Limb (tissue), 2 donors: Measurements from ENCODE around the gene RAD51D.
"Not testable (repeated sequence)": the region's sequence is repeated elsewhere in the genome, so short reads cannot be mapped to it uniquely, and the experiment has no call there.

Source experiments
- DNase-seq, 2 donors: peaks; one replicate each; pipeline ENCODE4 v3.0.0-alpha.2; 2016; ENCODE audit errors: extremely low spot score in 2 of 2

Gene RAD51D

DNA sequence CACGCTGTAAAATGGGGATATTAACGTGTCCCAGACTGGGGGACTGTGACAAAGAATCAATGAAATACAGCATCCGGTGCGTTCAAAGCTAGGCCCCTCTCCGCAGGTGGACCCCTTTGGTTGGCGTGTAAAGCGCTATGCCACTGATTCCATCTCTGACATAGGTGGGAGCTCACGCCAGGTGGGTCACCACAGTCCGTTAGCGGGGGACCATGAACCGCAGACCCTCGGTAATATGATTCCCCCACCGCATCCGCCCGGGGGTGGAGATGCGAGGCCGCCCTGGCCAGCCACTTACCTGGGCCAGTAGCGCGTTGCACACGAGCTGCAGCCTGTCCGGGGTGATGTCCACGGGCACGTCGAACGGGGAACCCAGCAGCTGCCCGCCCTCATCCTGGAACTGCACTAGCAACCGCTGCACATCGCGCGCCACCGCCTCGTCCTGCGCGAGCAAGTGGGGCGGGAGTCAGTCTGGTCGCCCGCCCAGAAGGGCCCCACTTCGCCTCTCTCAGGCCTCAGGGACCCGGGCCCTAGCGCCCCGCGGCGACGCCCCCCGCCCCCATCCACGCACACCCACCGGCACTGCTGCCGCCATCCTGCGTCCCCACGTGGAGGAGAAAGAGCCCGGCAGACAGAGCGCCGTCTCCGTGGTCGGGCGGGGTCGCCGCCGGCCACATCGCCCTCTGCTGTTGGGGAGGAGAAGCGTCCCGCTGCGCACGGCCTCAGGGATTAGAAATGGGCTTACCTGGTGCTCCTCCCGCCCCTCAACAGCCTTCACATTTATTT lies 22.2 kb upstream of the RAD51D start, which contains the start of gene NLE1:
Gene NLE1 (minus strand): TSS at position 623 of the 786 bp plus-strand sequence. CDS start 28 bp downstream, at position 595.
- DNase-seq = peak; percentile 72 to 91

- DNase-seq = no peak
Measured at GRCh38 chr17:35138218-35138617, 18.6 kb upstream of the RAD51D start.

DNA sequence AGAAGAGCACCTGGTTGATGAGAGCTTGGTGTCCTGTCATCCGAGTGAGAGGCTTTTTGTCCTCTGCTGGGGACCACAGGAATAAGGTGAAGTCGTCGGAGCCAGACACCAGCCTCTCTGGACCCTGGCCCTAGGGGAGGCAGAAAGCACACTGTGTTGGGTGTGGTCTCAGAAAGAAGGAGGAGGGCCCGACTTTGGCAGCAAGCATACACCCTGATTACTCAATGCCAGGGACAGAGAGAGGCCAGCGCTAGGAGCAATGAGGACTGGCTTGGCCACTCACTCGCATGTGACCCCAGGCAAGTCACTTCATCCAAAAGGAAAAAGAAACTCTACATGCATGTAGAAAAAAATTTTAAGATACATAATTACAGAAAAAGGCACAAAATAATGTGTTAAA lies 15.7 kb upstream of the RAD51D start:
- DNase-seq = no peak

DNA sequence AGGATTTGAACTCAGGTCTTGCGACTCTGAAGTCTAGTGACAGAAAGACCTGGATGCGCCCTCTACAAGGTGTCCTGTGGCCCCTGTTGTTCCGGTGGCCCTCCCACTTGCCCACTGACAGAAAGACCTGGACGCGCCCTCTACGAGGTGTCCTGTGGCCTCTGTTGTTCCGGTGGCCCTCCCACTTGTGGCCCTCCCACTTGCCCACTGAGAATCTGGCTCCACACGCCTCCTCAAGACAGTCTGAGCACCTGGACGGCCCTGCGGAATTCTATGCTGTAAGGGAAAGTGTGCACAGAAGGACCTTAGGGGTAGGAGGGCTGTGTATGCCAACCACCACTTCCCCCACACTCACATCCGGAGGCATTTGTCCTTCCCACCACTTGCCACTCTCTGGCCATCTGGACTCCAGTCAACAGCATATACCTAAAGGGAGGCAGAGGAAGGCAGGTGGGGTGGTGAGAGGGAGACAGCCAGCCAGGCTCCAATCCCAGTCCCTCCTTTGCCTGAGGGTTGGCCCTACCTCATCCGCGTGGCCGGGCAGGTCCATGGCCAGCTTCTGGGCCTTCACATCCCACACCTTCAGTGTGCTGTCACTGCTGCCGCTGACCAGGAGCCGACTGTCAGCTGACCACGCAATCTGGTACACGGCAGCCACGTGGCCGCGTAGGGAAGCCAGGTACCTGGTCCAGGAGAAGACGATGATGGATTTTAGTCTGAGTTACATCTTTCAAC lies 13.3 kb upstream of the RAD51D start:
- no peak for DNase-seq

DNA sequence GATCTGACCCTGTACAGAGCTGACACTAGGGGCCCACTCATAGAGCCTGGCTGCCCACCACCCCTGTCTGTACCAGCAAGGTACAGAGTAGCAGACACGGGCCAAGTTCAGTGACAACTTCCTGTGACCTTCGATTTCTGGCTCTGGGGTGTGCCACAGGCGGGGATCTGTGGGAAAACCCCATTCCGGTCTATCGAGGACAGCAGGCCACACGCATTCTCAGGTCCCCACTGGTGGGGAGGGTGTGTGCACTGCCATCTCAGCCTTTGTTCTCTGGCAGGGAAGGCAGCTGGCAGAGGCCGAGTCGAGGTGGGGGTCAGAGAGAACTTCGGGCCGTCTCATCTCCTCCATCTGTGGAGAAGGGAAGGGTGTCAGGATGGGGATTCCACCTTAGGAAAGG lies 12.4 kb upstream of the RAD51D start:
- DNase-seq = no peak

- DNase-seq = no peak
Measured at GRCh38 chr17:35130392-35130791, 10.7 kb upstream of the RAD51D start.

DNA sequence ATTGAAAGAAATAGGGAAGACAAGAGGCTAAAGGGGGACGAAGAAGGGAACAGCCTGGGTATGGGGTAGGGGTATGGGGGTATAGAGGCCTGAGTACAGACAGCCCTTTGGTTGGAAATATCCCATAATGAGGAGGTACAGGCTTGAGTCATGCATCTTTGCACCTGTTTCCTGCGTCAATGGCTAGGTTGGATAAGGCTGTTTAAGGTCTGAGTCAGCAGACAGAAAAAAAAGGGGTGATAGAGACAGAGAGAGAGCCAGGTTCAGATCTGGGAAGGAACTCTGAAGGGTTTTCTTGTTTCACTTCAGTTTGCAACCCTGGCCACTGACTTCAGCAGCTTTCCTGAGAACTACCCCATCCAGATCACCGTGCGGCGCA lies 10.3 kb upstream of the RAD51D start:
- DNase-seq = no peak

- DNase-seq = no peak
Measured at GRCh38 chr17:35129154-35129972, 9.7 kb upstream of the RAD51D start.

GRCh38 chr17:35127751-35128514 lies 8.3 kb upstream of the RAD51D start:
- DNase-seq = peak in 1 of 2 donors; percentile 36

- no peak for DNase-seq
Measured at GRCh38 chr17:35121315-35121714, 1.7 kb upstream of the RAD51D start, which contains the start of gene FNDC8. Gene FNDC8 (plus strand): TSS chr17:35121615. CDS start chr17:35121694, 79 bp downstream.

DNA sequence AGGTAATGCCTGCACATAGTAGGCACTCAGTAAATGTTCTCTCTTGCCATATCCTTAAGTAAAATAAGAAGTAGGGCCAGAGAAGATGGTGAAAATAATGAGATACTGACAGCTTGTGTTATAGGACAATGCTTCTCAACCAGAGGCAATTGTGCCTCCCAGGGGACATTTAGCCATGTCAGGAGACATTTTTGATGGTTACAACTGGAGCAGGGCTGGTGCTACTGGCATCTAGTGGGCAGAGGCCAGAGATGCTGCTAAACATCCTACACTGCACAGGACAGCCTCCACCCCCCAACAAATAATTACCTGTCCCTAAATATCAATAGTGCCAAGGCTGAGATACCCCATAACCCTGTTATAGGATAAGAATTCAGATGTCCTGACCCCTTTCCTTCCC lies 1.7 kb downstream of the RAD51D start:
- no peak for DNase-seq

GRCh38 chr17:35116845-35117244 lies 2.8 kb downstream of the RAD51D start:
- no peak for DNase-seq

DNA sequence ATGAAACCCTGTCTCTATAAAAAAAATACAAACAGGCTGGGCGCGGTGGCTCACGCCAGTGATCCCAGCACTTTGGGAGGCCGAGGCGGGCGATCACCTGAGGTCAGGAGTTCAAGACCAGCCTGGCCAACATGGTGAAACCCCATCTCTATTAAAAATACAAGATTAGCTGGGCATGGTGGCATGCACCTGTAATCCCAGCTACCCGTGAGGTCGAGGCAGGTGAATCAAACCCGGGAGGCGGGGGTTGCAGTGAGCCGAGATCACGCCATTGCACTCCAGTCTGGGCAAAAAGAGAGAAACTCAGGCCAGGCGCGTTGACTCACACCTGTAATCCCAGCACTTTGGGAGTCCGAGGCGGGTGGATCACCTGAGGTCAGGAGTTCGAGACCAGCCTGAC lies 8.9 kb downstream of the RAD51D start:
- not testable (repeated sequence) for DNase-seq

DNA sequence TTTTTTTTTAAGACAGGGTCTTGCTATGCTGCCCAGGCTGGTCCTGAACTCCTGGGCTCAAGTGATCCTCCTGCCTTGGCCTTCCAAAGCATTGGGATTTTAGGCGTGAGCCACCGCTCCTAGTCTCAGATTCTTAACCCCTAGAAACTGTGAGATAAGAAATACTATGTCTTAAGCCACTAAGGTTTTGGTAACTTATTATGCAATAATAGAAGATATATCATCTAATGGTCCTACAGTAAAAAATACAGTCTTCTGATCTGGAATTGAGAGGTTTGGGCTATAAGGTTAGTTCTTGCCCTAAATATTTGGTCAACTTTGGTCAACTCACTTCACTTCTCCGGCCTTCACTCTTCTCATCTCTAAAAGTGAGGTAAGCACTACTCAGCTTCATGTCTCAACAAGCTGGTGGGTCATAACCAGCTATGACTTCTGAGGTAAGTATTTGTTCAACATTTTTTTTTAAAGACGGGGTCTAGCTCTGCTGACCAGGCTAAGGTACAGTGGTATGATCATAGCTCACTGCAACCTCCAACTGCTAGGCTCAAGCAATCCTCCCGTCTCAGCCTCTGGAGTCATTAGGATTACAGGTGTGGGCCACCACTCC lies 14.7 kb downstream of the RAD51D start:
- DNase-seq = no peak

DNA sequence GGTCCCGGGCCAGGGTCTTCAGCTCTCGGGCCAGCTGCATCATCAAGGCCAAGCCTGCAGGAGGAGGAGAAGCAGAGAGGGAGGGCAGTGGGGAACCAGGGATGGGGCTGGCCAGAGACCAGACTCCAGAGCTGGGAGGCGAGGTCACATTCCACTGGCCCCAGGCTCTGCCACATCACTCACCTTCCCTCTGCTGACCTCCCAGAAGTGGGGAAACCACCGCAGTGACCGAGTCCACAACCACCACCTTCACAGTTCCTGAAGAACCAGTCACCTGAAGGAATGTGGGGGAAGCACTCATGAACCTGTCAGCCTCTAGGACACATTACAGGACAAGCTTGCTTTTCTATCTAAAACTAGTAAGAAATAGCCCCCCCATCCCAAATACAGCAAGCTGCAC lies 16.4 kb downstream of the RAD51D start:
- DNase-seq = no peak

DNA sequence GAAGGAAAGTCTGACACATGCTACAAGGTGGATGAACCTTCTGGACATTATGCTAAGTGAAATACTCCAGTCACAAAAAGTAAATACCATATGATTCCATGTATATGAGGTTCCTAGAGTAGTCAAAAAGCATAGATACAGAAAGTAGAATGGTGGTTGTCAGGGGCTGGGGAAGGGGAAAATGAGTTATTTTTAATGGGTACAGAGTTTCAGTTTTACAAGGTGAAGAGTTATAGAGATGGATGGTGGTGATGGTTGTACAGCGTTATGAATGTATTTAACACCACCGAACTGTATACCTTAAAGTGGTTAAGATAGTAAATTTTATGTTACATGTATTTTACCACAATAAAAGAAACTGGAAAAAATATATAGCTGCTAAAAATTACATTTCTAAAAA lies 17.9 kb downstream of the RAD51D start:
- no peak for DNase-seq

- DNase-seq = no peak
Measured at GRCh38 chr17:35101036-35101435, 18.6 kb downstream of the RAD51D start.

DNA sequence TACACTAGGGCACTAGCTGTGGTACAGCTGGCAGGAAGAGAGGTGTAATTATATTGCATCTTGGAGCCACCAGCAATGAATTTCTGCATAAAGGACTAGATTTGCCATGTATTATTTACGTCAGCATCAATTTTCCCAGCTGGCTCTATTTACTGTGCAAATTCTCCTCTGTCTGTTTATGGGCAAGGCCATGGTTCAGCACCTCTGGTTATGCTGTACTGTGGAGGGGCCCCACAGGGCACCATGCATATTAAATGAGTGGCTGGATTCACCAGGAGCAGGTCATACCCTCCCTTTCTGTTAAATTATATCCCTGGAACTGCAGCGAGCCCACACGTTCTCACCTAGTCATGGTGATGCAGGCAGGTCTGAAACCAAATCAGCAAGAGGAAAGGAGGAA lies 19.8 kb downstream of the RAD51D start:
- no peak for DNase-seq

GRCh38 chr17:35097776-35098175 lies 21.9 kb downstream of the RAD51D start:
- DNase-seq = no peak

GRCh38 chr17:35095741-35096140 lies 23.9 kb downstream of the RAD51D start:
- no peak for DNase-seq

- DNase-seq = no peak
Measured at GRCh38 chr17:35094902-35095301, 24.8 kb downstream of the RAD51D start.
